Dedifferentiated amniotic fluid mesenchymal stem cell (primary cell): Measurements from ENCODE around the gene STIL.
"Not testable (repeated sequence)": the region's sequence is repeated elsewhere in the genome, so short reads cannot be mapped to it uniquely, and the experiment has no call there.

Experiments
- DNase-seq: peaks from one replicate; pipeline ENCODE4 v3.0.0-alpha.2; 2016; ENCODE audit errors: extremely low spot score

Gene STIL

DNA sequence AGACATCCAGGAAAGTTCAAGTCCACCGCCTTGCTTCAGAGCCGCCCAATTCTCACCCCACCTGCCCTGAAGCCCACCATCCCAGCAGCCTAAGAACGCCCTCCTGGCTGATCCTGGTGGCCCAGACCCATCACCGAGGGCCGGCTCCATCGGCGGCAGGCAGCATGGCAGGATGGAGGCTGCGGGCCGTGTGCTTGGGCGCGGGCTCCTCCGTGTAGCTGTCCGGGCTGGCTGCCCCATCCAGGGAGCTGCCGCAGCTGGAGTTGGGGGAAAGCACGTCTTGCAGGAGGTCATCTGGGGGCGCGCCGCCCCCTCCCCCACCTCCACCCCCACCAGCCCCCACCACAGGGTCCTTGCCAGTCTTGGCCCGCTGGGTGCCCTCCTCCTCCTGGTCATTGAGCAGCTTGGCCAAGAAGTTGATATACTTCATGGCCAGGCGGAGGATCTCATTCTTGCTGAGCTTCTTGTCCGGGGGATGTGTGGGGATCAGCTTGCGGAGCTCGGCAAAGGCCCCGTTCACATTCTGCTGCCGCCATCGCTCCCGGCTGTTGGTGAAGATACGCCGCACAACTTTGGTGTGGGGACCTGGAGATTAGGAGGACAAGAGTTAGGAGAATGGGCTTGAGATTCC, 94.2 kb downstream of the STIL start:
- DNase-seq, result no peak

DNA sequence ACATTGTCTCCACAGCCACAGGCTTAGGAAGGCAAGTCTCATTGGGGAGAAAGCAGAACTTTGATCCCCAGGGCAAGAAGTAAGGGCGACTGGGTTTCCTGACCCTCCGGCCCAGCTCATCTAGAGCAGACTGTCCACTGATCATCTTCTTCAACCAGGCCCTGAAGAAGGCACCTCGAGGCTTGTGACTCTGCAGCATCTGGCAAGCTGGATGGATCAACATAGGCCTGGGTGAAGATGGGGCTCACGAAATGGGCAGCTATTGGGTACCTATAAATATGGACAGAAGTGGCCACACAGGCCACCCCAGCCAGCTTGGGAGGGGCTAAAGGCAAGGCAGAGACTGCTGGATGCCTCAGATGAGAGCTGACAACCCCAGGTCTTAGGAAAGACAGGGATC, 94.9 kb downstream of the STIL start:
- DNase-seq, result no peak

DNA sequence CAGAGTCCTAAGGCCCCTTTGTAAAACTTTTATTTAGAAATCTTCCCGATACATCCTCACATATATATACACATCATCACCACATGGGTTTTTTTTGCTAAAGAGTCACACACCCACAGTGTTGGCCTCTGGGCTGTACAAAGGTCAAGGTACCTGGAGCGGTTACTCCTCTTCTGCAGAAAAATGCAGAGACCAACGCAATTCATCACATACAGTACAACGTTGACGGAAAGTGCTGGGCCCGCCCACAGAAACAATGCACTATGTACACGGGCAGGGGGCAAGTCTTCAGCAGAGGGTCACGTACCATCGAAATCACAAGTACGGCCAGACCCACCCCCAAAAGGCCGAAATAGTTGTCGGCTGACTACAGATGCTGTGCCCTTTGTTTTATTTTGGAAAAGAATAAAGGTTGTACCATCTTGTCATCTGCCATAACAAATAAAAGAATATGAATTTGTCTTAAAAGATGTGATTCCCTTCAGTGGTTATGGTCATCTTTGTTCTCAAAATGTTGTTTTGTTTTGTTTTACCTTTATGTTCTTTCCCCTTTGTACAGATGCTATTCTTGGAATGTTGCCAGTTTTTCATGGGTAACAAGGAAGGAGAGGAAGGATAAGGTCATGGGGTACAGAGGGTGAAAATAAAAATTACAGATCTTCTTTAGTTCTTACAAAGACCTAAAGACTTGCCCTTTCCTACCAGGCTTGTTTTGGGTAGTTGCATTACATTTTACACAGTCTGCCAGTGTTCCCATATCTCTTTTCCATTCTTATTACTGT, 97.5 kb downstream of the STIL start:
- DNase-seq, result no peak

DNA sequence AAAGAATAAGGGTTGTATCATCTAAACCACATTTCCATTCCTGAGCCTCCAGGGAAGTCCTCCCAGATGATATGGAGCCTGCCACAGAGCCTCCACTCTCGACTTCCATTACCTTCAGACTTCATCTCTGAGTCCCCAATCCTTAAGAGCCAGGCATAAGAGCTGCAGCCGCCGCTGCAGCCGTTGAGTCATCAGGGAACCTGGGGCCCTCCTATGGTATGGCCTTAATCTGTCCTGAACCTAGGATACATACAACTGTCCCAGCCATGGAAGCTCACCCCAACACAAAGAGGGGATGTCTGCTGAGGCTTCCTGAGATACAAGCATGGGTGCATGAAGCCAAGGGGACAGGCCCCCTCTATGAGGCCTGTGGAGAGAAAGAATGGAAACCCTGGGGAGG, 98.2 kb downstream of the STIL start:
- DNase-seq, result no peak

DNA sequence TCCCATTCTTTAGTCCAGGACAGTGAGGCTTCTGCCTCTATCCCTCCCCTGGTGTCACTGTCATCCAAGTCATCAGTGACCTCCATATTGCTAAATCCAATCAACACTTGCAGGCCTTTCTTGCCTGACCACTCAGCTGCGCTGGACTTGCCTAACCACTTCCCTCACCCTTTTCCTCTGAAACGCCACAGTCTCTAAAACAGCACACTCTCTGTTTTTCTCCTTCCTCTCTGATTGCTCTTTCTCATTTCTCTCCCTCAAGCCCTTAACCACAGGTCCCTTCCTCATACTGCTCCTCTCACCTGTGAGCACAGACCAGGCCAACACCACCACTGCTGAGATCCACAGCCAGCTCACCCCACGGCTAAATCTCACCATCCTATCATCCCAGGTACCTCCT, 99.4 kb downstream of the STIL start:
- DNase-seq, result no peak

DNA sequence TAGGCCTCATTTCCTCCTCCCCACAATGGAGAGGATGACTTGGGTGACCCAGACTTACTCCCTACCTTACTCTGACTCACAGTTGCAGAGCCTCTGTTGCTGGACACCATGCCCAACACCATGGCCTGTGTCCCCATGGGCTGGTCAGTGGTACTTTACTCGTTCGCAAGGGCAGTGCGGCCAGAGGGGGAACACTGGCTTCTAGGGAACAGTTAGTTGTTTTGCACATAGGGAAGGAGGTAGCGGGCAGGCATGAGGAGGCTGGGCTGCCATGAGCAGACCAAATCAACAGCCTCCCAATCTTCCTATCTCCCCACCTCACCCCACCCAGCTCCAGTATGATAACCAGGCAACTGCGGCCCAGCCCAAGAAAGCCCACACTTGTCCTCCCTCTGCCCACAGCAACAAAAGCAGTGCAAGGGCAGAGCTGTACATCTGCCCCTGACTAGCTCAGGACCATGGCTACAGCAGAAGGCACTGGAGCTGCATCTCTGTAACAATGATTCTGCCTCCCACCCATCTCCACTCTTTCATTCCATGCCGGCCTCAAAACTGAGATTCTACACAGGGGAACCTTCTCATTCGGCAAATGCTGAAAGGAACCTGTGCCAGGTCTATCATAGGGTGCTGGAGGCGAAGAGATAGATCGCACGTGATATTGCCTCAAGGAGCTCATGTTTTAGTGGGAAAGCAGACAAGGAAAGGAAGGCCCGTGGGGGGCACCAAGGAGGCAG, 100.5 kb downstream of the STIL start:
- no peak for DNase-seq

DNA sequence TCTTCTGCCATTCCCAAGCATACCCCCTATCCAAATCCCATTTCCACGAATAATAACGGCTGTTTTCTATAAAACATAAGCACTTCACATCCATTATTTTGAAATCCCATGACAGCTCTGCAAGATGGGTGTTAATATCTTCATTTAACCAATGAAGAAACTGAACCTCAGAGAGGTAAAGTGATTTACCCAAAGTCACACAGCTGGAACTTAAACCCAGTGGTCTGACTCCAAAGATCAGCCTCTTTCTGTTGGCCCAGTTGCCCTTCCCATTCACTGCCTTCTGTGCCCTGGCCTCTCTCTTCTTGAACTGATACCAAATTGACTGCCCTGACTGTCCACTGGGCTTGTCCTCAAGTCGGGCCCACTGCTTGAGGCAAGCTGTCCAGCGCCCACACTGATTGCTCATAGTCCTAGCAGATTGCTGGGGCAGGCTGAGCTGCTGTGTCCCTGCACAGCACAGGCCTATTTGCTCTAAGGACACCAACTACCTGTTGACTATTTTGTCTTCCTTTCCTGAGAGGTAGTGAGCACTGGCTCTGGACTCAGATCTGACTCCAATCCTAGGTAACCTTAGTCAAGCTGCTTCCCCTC, 101.2 kb downstream of the STIL start:
- DNase-seq, result no peak

DNA sequence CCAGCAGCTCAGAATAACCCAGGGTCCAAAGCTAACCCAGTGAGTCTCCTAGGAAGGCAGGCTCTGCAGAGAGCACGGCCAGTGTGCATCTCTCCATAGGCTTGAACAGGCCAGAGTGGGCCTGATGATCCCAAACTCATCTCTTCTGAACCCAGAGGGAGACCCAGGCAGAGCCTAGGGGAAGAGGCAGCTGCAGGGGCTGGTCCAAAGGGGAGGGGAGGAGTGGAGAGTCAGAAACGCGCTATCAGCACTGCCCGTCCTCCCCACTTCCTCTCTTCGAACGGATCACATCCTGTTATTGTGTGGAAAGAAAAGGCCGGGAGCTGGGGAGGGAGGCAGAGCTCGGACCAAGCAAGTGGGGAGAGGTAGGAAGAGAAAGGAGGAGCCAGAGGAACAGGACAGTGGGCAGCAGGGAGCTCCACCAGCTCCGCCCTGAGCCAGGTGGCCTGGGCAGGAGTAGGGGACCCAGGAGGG, 102.1 kb downstream of the STIL start:
- DNase-seq, result no peak

DNA sequence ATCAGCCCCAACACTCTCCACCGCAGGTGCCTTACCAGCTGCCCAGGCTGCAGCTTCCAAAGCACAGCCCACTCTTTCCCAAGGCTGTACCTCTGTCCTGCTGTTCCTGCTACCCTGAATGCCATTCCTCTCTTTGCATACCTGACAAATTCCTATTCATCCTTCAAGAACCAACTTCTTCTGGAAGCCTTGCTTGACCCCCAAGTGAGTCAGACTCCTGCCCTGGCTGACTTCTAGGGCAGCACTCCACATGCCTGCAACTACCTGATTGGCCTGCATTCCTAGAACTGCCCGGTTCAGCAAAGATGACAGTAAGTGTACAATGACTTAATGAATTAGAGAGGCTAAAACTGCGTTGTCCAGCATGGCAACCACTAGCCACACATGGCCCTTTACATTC, 103.3 kb downstream of the STIL start:
- no peak for DNase-seq

DNA sequence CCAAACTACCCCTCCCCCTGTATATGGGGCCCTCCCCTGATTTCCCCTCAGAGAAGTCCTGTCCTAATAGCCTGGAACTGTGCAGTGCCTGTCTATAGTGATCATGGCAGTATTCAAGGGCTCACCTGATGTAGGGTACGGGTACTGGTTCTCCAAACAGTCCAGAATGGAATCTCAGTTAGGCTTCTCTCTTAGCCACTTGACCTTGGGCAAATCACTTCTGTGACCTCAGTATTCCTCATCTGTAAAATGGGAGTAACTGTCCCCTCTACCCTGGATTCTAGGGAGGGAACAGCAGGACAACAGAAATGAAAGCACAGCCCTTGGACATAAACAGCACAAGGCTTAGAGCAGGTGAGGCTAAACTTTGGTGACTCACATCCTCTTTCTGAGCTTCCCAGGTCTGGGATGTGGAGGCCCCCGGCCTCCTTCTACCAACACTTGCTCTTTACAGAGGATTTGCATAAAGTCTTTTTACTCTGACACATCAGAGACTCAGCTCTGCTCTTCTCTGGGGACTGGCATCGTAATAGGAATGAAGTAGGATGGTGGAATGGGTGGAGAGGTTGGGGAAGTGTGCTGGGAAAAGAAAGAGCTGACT, 104.1 kb downstream of the STIL start:
- no peak for DNase-seq

DNA sequence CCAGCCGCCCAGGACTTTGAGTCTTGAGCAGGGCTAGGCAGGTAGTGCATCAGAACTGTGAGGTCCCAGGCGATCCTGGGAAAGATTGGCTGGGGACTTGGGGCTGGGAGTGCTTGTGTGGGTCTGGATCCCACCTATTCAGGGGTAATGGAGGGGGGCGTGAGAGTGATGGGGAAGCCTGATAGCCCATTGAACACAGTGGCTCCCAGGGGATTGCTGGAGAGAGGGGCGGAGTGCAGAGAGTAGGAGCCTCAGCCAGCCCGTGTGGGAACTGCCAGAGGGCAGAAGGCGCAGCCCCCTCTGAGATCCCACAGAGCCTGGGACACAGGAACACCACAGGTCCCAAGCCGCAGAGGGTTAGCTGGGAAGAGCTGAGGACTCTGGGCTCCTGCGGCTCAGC, 104.9 kb downstream of the STIL start:
- DNase-seq, result no peak

DNA sequence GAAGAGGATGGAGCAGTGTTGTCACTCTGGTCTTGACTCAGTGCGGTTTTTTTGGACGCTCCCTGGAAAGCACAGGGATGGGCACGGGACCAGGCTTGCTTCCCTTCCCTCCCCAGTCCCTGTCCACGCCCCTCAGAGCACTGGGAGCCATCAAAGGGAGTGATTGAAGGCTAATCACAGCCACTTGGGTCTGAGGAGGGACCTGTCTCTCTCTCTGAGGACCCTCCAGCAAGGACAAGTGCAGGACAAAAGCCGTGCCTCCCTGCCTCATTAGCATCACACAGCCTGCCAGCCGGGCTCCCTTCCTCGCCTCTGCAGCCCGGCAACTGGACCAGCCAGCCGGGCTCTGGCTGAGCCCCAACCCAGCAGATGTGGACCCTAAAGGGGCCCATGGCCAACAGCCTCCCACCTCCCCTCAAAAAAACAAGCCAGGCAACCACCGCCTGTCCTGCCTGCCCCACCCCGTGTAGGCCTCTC, 105.5 kb downstream of the STIL start:
- DNase-seq, result no peak

DNA sequence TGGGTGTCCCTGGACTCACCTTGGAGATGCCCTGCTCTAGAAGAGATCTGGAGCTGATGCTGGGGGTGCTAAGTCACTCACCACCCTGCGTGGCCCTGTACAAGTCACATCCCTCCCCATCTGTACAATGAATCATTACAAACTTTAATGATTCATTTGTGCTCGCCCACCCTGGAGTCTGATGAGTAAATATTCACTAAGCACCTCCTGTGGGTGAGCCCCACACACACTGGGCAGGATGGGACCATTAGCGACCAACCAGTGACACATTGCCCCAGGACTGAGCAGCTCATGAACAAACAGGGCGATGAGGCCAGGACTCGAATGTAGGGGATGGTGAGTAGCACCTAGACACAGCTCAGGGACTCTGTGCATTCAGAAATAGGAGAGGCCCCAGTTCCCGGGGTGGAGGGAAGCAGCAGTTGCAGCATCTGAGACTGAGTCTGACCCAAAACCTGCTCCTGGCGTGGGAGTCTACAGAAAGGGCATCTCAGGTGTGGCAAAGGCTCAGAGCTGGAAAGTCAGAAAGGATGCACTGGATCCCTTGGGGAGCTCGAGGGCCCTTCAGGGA, 106.1 kb downstream of the STIL start:
- no peak for DNase-seq

DNA sequence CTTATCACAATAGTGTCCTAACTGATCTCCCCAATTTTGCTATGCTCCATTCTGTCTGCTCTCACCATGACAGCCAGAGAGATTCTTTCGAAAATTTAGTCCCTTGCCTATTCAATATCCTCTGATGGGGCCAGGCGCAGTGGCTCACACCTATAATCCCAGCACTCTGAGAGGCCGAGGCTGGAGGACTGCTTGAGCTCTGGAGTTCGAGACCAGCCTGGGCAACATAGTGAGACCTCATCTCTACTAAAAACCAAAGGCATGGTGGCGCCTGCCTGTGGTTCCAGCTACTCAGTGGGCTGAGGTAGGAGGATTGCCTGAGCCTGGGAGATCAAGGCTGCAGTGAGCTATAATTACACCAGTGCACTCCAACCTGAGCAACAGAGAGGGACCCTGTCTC, 108.0 kb downstream of the STIL start:
- no peak for DNase-seq

DNA sequence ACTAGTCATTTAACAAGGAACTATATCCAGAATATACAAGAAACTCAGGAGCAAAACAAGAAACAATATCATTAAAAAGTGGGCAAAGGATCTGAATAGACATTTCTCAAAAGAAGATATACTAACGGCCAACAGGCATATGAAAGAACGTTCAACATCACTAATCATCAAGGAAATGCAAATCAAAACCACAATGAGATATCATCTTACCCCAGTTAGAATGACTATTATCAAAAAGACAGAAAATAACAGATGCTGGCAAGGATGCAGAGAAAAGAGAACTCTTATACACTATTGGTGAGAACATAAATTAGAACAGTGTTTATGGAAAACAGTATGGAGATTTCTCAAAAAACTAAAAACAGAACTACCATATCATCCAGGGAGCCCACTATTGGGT, 110.4 kb downstream of the STIL start:
- DNase-seq, result not testable (repeated sequence)

DNA sequence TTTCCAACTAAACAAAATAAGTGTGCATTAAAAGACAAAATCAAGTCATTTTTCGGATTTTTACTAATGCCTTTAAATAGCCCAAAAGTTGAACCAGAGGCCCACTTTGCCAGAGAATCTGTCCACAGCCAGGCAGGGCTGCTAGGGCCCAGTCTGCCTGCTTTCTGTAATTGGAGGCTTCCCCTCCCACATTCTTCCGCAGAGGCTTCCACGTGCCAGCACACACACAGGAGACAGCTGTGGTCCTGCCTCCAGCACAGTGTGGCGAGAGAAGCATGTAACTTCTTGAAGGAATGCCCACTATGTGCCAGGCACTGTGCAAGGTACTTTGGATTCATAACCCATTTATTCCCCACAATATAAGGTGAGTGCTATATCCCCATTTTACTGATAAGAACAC, 112.8 kb downstream of the STIL start:
- DNase-seq, result peak; percentile 16
